Omental fat pad (tissue), 4 donors: ENCODE measurements around the gene ZNF148. TPM values are rescaled to one million over a fixed set of nuclear protein-coding genes. Genes with fewer than 3 reads are reported as not detected.
"Not testable (repeated sequence)": the region's sequence is repeated elsewhere in the genome, so short reads cannot be mapped to it uniquely, and the experiment has no call there.

Experiments
- ATAC-seq: fragments of 150-250 bp; one replicate; pipeline ENCODE4 v1.9.1; 2016; ENCODE audit warnings: mild to moderate bottlenecking, moderate library complexity; ENCODE audit not compliant: low FRiP score
- DNase-seq: peaks from one replicate; pipeline ENCODE4 v3.0.0-alpha.2; 2019; ENCODE audit warnings: low spot score
- CTCF ChIP-seq, 3 donors: fragments of 450-650 bp; IDR thresholded peaks; one replicate each; pipeline ENCODE4 v1.5.1; 2016 to 2017; ENCODE audit warnings: antibody characterized with exemption in 3 of 3, mild to moderate bottlenecking in 3 of 3, moderate library complexity in 2 of 3
- total RNA-seq, 4 donors: library from RNA; depleted of rRNA; stranded (reverse); fragments of >200 nt; gene quantifications; one replicate each; pipeline ENCODE4 v1.1.0, GENCODE V29; 2016

The ZNF148 gene
- total RNA-seq, 4 donors from 2014 or later: 23.9 to 34.5 (median 24.9) TPM

GRCh38 chr3:125403789-125404188 is 28.7 kb upstream of the ZNF148 start:
- DNase-seq (no peak), ATAC-seq (no peak)
- TF ChIP-seq CTCF (IDR thresholded peaks at IDR 0.05): no peak

GRCh38 chr3:125402639-125403038 is 27.5 kb upstream of the ZNF148 start:
- ATAC-seq: no peak
- no peak for TF ChIP-seq CTCF (IDR thresholded peaks at IDR 0.05)
- DNase-seq: no peak

- DNase-seq (no peak), ATAC-seq (no peak)
- no peak for TF ChIP-seq CTCF (IDR thresholded peaks at IDR 0.05)
Observed at GRCh38 chr3:125401402-125401801, 26.3 kb upstream of the ZNF148 start.

- no peak for DNase-seq
- ATAC-seq: no peak
- TF ChIP-seq CTCF (IDR thresholded peaks at IDR 0.05): no peak
Observed at GRCh38 chr3:125398952-125399351, 23.8 kb upstream of the ZNF148 start.

- ATAC-seq (no peak), DNase-seq (no peak)
- TF ChIP-seq CTCF (IDR thresholded peaks at IDR 0.05): no peak
Observed at GRCh38 chr3:125395091-125395490, 20.0 kb upstream of the ZNF148 start.

GRCh38 chr3:125394406-125394805 is 19.3 kb upstream of the ZNF148 start:
- no peak for TF ChIP-seq CTCF (IDR thresholded peaks at IDR 0.05)
- ATAC-seq: no peak
- DNase-seq: no peak

GRCh38 chr3:125389282-125389681 is 14.2 kb upstream of the ZNF148 start:
- TF ChIP-seq CTCF (IDR thresholded peaks at IDR 0.05): no peak
- DNase-seq (no peak), ATAC-seq (no peak)

- ATAC-seq, DNase-seq: not testable (repeated sequence)
Observed at GRCh38 chr3:125388369-125388768, 13.2 kb upstream of the ZNF148 start.
